ENCODE results near the gene CDH10. TPM values are rescaled to one million over a fixed set of nuclear protein-coding genes. Genes with fewer than 3 reads are reported as not detected.

The CDH10 gene
- total and polyA plus RNA-seq, 2 donors (not counting 3 experiments of a cell fraction or from before 2014, with no cell fraction given), result 0.07 TPM; not detected in 1

GRCh38 chr5:24621792-24622191 is 23.0 kb downstream of the CDH10 start:
- intact Hi-C loops (cut with micrococcal nuclease), result no loop called here
- POLR2A ChIA-PET, result no interaction called here
- no peak overlapping the region for H3K27ac ChIP-seq (ENCODE audit: insufficient read depth, low read depth, low read length)
- no peaks in the 10 kb centered on the region for H3K27me3 ChIP-seq (ENCODE audit: control insufficient read depth in 2 of 2, insufficient read depth in 2 of 2, low read length in 2 of 2)
- no peaks in the 10 kb centered on the region for H3K4me1 ChIP-seq (ENCODE audit: control insufficient read depth, extremely low read depth, insufficient read depth, low read length)
- H3K79me2 ChIP-seq (ENCODE audit: control insufficient read depth, insufficient read depth, low read length), result no peaks in the 10 kb centered on the region
- no peak for TF ChIP-seq JUN (IDR thresholded peaks at IDR 0.05; ENCODE audit: borderline replicate concordance, insufficient read depth, insufficient read length, low read depth)
- TF ChIP-seq POLR2AphosphoS5 (IDR thresholded peaks at IDR 0.05; ENCODE audit: insufficient read depth, low read depth, low read length), result no peak
- TF ChIP-seq, protein P1, sequence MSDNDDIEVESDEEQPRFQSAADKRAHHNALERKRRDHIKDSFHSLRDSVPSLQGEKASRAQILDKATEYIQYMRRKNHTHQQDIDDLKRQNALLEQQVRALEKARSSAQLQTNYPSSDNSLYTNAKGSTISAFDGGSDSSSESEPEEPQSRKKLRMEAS (IDR thresholded peaks at IDR 0.05; ENCODE audit: insufficient read depth, insufficient read length), result no peak
- TF ChIP-seq GATA2 (IDR thresholded peaks at IDR 0.05; ENCODE audit: insufficient read depth, insufficient read length, low read depth, low read length), result no peak
- TF ChIP-seq, protein P2, sequence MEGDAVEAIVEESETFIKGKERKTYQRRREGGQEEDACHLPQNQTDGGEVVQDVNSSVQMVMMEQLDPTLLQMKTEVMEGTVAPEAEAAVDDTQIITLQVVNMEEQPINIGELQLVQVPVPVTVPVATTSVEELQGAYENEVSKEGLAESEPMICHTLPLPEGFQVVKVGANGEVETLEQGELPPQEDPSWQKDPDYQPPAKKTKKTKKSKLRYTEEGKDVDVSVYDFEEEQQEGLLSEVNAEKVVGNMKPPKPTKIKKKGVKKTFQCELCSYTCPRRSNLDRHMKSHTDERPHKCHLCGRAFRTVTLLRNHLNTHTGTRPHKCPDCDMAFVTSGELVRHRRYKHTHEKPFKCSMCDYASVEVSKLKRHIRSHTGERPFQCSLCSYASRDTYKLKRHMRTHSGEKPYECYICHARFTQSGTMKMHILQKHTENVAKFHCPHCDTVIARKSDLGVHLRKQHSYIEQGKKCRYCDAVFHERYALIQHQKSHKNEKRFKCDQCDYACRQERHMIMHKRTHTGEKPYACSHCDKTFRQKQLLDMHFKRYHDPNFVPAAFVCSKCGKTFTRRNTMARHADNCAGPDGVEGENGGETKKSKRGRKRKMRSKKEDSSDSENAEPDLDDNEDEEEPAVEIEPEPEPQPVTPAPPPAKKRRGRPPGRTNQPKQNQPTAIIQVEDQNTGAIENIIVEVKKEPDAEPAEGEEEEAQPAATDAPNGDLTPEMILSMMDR (IDR thresholded peaks at IDR 0.05; ENCODE audit: extremely low read depth in 1 of 2, insufficient read depth in 1 of 2, low read depth in 1 of 2, low read length in 2 of 2), result no peak
- no peak for TF ChIP-seq POLR2A (IDR thresholded peaks at IDR 0.05; ENCODE audit: low read depth, low read length)
- no peak for TF ChIP-seq MYC (IDR thresholded peaks at IDR 0.05; ENCODE audit: low read depth, low read length)
- CTCF ChIA-PET, result no interaction called here
- dilution Hi-C loops (cut with MboI; ENCODE audit: extremely low pct_ligation_motif_present, low sequenced_read_pairs), result no loop called here
- no peak overlapping the region for H3K4me3 ChIP-seq (replicated peaks in 1 of 3; ENCODE audit: insufficient read depth in 1 of 3, low read depth in 1 of 3, low read length in 3 of 3)
- H4K20me1 ChIP-seq (replicated peaks; ENCODE audit: control insufficient read depth, extremely low read depth, insufficient read depth, low read length), result no peaks in the 10 kb centered on the region
- no peaks in the 10 kb centered on the region for H3K9me1 ChIP-seq (replicated peaks; ENCODE audit: control insufficient read depth, extremely low read depth, insufficient read depth, low read length)
- BruUV-seq (replicated peaks), result no TSS peak
- no peak overlapping the region for H3K9ac ChIP-seq (replicated peaks; ENCODE audit: extremely low read depth, insufficient read depth, low read length)
- H3K4me2 ChIP-seq (ENCODE audit: insufficient read depth, low read length), result no peak overlapping the region
- DNase-seq (ENCODE audit: low read depth, low spot score) (no peak), FAIRE-seq (no peak)
- H3K36me3 ChIP-seq (ENCODE audit: control insufficient read depth in 2 of 2, extremely low read depth in 1 of 2, insufficient read depth in 2 of 2, low read length in 2 of 2), result no peaks in the 10 kb centered on the region
- H2AFZ ChIP-seq (ENCODE audit: low read depth, low read length), result no peak overlapping the region
- no peaks in the 10 kb centered on the region for H3K9me3 ChIP-seq (replicated peaks; ENCODE audit: control insufficient read depth, insufficient read depth, low read length)
